Adrenal gland (tissue), 5 donors: Measurements from ENCODE around the gene GPR176.

Experiments used
- POLR2A ChIP-seq, 2 donors: fragments of 450-650 bp; IDR thresholded peaks; one replicate each; pipeline ENCODE4 v1.6.1; 2017; ENCODE audit warnings: antibody characterized with exemption in 2 of 2, mild to moderate bottlenecking in 2 of 2, moderate library complexity in 1 of 2
- TF ChIP-seq, protein P1 (sequence below), 6 experiments: fragments of 450-650 bp in 4 of 6; fragments of 200-600 bp in 2 of 6; sonication (generic) in 1 of 6; IDR thresholded peaks; 1 replicate in 5 of 6; 2 replicates in 1 of 6; pipeline versions ENCODE4 v1.5.1 to v1.8.0; 2016 to 2021; ENCODE audit warnings: antibody characterized with exemption in 6 of 6, mild to moderate bottlenecking in 2 of 6, moderate library complexity in 1 of 6
- donor health status: DM: no; HTN: no; CAD: no.

DNA sequence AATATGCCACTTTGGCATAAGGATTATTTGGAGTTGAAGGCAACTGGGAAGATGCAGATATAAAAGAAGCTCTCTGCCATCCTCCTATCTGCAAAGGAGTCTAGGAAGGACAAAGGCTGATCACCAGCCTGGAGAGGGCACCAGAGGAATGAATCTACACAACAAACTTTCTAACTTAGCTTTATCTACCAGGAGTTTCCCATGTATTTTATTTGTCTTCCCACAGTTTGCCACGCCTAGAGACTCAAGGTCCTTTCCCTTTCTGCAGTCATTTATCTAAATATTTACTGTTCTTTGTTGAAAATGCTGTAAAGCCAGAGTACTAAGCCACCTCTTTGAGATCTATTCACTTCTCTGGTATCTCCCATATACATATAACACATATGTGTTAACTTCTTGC is 32.2 kb downstream of the GPR176 start:
- TF ChIP-seq, protein P1, sequence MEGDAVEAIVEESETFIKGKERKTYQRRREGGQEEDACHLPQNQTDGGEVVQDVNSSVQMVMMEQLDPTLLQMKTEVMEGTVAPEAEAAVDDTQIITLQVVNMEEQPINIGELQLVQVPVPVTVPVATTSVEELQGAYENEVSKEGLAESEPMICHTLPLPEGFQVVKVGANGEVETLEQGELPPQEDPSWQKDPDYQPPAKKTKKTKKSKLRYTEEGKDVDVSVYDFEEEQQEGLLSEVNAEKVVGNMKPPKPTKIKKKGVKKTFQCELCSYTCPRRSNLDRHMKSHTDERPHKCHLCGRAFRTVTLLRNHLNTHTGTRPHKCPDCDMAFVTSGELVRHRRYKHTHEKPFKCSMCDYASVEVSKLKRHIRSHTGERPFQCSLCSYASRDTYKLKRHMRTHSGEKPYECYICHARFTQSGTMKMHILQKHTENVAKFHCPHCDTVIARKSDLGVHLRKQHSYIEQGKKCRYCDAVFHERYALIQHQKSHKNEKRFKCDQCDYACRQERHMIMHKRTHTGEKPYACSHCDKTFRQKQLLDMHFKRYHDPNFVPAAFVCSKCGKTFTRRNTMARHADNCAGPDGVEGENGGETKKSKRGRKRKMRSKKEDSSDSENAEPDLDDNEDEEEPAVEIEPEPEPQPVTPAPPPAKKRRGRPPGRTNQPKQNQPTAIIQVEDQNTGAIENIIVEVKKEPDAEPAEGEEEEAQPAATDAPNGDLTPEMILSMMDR (IDR thresholded peaks at IDR 0.05), result peak; percentile 18 to 57 (median 50)
- TF ChIP-seq POLR2A (IDR thresholded peaks at IDR 0.05), result no peak
